CD4-positive, alpha-beta T cell (primary cell): ENCODE measurements around the gene TNNT2. TPM values are rescaled to one million over a fixed set of nuclear protein-coding genes. Genes with fewer than 3 reads are reported as not detected.

Experiments
- ATAC-seq: fragments of 200-7000 bp; cut with Tn5 transposase; one replicate; pipeline ENCODE4 v1.10.0; 2022; ENCODE audit warnings: mild to moderate bottlenecking; ENCODE audit not compliant: poor library complexity
- CTCF ChIA-PET: fragments of 350-600 bp; sonication (Branson Sonifier 250); formaldehyde crosslinking; loops from one replicate; lab custom pipeline; 2021; ENCODE audit warnings: antibody characterized with exemption, inconsistent platforms; lab: Charles Lee
- POLR2A ChIA-PET: fragments of 350-600 bp; sonication (Branson Sonifier 250); formaldehyde crosslinking; loops from one replicate; lab custom pipeline; 2021; ENCODE audit warnings: antibody characterized with exemption, inconsistent platforms; lab: Charles Lee
- DNase-seq, 14 experiments: peaks; one replicate each; pipeline ENCODE4 v3.0.0-alpha.2; 2013 to 2020; ENCODE audit warnings: mixed read lengths in 2 of 14
- H3K27ac ChIP-seq, 2 donors: one replicate each; pipeline versions ENCODE4 v1.5.1 to v1.7.0; 2013; ENCODE audit warnings: low read length in 2 of 2, low read depth in 1 of 2, mild to moderate bottlenecking in 1 of 2
- H3K27me3 ChIP-seq, 2 experiments: 1 replicate in 1 of 2; 2 replicates in 1 of 2; pipeline versions ENCODE4 v1.6.1 to v1.7.0; 2013; ENCODE audit warnings: low read length in 2 of 2, control low read depth in 1 of 2, mild to moderate bottlenecking in 1 of 2, moderate library complexity in 1 of 2; ENCODE audit not compliant: insufficient read depth in 2 of 2, control insufficient read depth in 1 of 2
- H3K36me3 ChIP-seq: one replicate; pipeline ENCODE4 v1.6.1; 2013; ENCODE audit warnings: low read length, control low read depth; ENCODE audit not compliant: insufficient read depth
- H3K4me1 ChIP-seq: one replicate; pipeline ENCODE4 v1.6.1; 2013; ENCODE audit warnings: low read length, control low read depth; ENCODE audit not compliant: insufficient read depth
- H3K4me3 ChIP-seq: one replicate; pipeline ENCODE4 v1.5.1; 2013; ENCODE audit warnings: mild to moderate bottlenecking, low read length, moderate library complexity
- H3K9me3 ChIP-seq, 2 experiments: 1 replicate in 1 of 2; 2 replicates in 1 of 2; pipeline versions ENCODE4 v1.6.1 to v1.7.0; 2013; ENCODE audit warnings: low read length in 2 of 2, mild to moderate bottlenecking in 2 of 2, control low read depth in 1 of 2, moderate library complexity in 1 of 2; ENCODE audit not compliant: control insufficient read depth in 1 of 2, insufficient read depth in 1 of 2
- H3K27ac Mint-ChIP-seq: one replicate; pipeline ENCODE4 v1.8.0; 2020; ENCODE audit warnings: mixed read lengths
- H3K27me3 Mint-ChIP-seq: one replicate; pipeline ENCODE4 v1.8.0; 2021; ENCODE audit warnings: mixed read lengths
- H3K36me3 Mint-ChIP-seq: one replicate; pipeline ENCODE4 v1.8.0; 2021; ENCODE audit warnings: low read depth, mixed read lengths
- H3K4me1 Mint-ChIP-seq: one replicate; pipeline ENCODE4 v1.8.0; 2021; ENCODE audit warnings: low read depth, mixed read lengths
- H3K4me3 Mint-ChIP-seq: one replicate; pipeline ENCODE4 v1.8.0; 2020; ENCODE audit warnings: mild to moderate bottlenecking, mixed read lengths
- H3K9me3 Mint-ChIP-seq: one replicate; pipeline ENCODE4 v1.8.0; 2020; ENCODE audit warnings: mixed read lengths
- intact Hi-C, 2 experiments: fragments of 100-400 bp; cut with DNase I in 1 of 2; cut with micrococcal nuclease in 1 of 2; formaldehyde crosslinking; loops; one replicate each; pipeline versions ENCODE4 v1.15.1 to v1.9.0; 2023 to 2025; cut with DNase I, micrococcal nuclease
- total RNA-seq, 174 experiments: library from RNA in 2 of 174; stranded (reverse) in 2 of 174; gene quantifications; one replicate each; pipeline ENCODE4 v1.2.3 and lab custom pipeline; 2021 to 2026
- TF ChIP-seq, protein P1 (sequence below): fragments of 200-600 bp; IDR thresholded peaks from one replicate; pipeline ENCODE4 v1.8.0; 2022; ENCODE audit warnings: antibody characterized with exemption, mild to moderate bottlenecking

Gene TNNT2
- total RNA-seq, 2 experiments from 2014 or later, result not detected

- ChIA-PET POLR2A (no interaction called here), CTCF (no interaction called here)
- H3K27me3 Mint-ChIP-seq, result peaks cover 18% of the 10 kb centered on the region
- no peaks in the 10 kb centered on the region for H3K36me3 Mint-ChIP-seq
- H3K27me3 ChIP-seq, result peaks cover 2 to 3% of the 10 kb centered on the region in 2 experiments
- no peak for DNase-seq
- no peaks in the 10 kb centered on the region for H3K9me3 Mint-ChIP-seq
- intact Hi-C loops, result no loop called here
- no peaks in the 10 kb centered on the region for H3K4me1 Mint-ChIP-seq
- no peak overlapping the region for H3K27ac ChIP-seq
- H3K36me3 ChIP-seq, result no peaks in the 10 kb centered on the region
- TF ChIP-seq, protein P1, sequence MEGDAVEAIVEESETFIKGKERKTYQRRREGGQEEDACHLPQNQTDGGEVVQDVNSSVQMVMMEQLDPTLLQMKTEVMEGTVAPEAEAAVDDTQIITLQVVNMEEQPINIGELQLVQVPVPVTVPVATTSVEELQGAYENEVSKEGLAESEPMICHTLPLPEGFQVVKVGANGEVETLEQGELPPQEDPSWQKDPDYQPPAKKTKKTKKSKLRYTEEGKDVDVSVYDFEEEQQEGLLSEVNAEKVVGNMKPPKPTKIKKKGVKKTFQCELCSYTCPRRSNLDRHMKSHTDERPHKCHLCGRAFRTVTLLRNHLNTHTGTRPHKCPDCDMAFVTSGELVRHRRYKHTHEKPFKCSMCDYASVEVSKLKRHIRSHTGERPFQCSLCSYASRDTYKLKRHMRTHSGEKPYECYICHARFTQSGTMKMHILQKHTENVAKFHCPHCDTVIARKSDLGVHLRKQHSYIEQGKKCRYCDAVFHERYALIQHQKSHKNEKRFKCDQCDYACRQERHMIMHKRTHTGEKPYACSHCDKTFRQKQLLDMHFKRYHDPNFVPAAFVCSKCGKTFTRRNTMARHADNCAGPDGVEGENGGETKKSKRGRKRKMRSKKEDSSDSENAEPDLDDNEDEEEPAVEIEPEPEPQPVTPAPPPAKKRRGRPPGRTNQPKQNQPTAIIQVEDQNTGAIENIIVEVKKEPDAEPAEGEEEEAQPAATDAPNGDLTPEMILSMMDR, result no peak
- no peak overlapping the region for H3K27ac Mint-ChIP-seq
- no peak for ATAC-seq
- H3K4me3 Mint-ChIP-seq, result no peak overlapping the region
- no peaks in the 10 kb centered on the region for H3K9me3 ChIP-seq
- no peaks in the 10 kb centered on the region for H3K4me1 ChIP-seq
- no peak overlapping the region for H3K4me3 ChIP-seq
Observed at GRCh38 chr1:201384406-201384782, 6.9 kb upstream of the TNNT2 start.

- H3K9me3 ChIP-seq, result no peaks in the 10 kb centered on the region
- H3K27ac ChIP-seq, result no peak overlapping the region
- Mint-ChIP-seq H3K27me3 (peaks cover 18% of the 10 kb centered on the region), H3K4me3 (no peak overlapping the region), H3K36me3 (no peaks in the 10 kb centered on the region), H3K9me3 (no peaks in the 10 kb centered on the region), H3K27ac (no peak overlapping the region), H3K4me1 (no peaks in the 10 kb centered on the region)
- DNase-seq (no peak), ATAC-seq (no peak)
- H3K27me3 ChIP-seq, result peaks cover 2 to 3% of the 10 kb centered on the region in 2 experiments
- H3K4me1 ChIP-seq, result no peaks in the 10 kb centered on the region
- TF ChIP-seq, protein P1, result no peak
- CTCF ChIA-PET, result no interaction called here
- no peak overlapping the region for H3K4me3 ChIP-seq
- POLR2A ChIA-PET, result no interaction called here
- H3K36me3 ChIP-seq, result no peaks in the 10 kb centered on the region
- intact Hi-C loops, result no loop called here
Observed at GRCh38 chr1:201383647-201384405, 6.3 kb upstream of the TNNT2 start.

DNA sequence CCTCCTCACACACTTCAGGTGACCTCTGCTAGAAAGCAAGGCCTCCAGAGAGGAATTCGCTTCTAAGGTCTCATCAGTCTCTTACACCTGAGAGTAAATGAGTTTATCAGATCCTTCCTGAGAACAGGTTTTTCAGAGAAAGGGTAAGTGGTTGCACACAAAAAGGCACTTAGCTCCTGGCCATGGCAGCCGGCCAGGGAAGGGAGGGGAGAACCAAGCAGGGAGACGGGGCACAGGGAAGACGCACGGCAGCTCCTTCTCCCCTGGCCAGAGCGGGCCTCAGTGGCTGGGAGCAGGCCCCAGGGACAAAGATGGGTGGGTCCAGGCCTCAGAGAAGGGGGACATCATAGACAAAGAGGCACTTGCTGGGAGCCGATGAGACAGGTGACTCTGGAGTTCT is 3.6 kb upstream of the TNNT2 start:
- H3K9me3 Mint-ChIP-seq, result no peaks in the 10 kb centered on the region
- CTCF ChIA-PET, result no interaction called here
- Histone ChIP-seq H3K27ac (no peak overlapping the region), H3K4me3 (no peak overlapping the region), H3K4me1 (no peaks in the 10 kb centered on the region), H3K27me3 (peaks cover 6 to 8% of the 10 kb centered on the region in 2 experiments), H3K36me3 (no peaks in the 10 kb centered on the region), H3K9me3 (no peaks in the 10 kb centered on the region)
- H3K27me3 Mint-ChIP-seq, result peaks cover 18% of the 10 kb centered on the region
- POLR2A ChIA-PET, result no interaction called here
- no peak overlapping the region for H3K27ac Mint-ChIP-seq
- no peaks in the 10 kb centered on the region for H3K36me3 Mint-ChIP-seq
- TF ChIP-seq, protein P1, result no peak
- H3K4me3 Mint-ChIP-seq, result no peak overlapping the region
- no peaks in the 10 kb centered on the region for H3K4me1 Mint-ChIP-seq
- DNase-seq (no peak), ATAC-seq (no peak)
- intact Hi-C loops, result no loop called here
